Lower leg skin (tissue), 3 donors: Measurements from ENCODE around the gene DYRK1A.

ENCODE experiments used
- POLR2A ChIP-seq, 2 donors: fragments of 450-650 bp; IDR thresholded peaks; one replicate each; pipeline ENCODE4 v1.6.1; 2016 to 2017; ENCODE audit warnings: antibody characterized with exemption in 2 of 2, mild to moderate bottlenecking in 1 of 2, moderate library complexity in 1 of 2
- TF ChIP-seq, protein P1 (sequence below), 3 donors: fragments of 450-650 bp; IDR thresholded peaks; one replicate each; pipeline ENCODE4 v1.5.1; 2016; ENCODE audit warnings: antibody characterized with exemption in 3 of 3, mild to moderate bottlenecking in 3 of 3, moderate library complexity in 2 of 3

- TF ChIP-seq, protein P1, sequence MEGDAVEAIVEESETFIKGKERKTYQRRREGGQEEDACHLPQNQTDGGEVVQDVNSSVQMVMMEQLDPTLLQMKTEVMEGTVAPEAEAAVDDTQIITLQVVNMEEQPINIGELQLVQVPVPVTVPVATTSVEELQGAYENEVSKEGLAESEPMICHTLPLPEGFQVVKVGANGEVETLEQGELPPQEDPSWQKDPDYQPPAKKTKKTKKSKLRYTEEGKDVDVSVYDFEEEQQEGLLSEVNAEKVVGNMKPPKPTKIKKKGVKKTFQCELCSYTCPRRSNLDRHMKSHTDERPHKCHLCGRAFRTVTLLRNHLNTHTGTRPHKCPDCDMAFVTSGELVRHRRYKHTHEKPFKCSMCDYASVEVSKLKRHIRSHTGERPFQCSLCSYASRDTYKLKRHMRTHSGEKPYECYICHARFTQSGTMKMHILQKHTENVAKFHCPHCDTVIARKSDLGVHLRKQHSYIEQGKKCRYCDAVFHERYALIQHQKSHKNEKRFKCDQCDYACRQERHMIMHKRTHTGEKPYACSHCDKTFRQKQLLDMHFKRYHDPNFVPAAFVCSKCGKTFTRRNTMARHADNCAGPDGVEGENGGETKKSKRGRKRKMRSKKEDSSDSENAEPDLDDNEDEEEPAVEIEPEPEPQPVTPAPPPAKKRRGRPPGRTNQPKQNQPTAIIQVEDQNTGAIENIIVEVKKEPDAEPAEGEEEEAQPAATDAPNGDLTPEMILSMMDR (IDR thresholded peaks at IDR 0.05), result no peak
- no peak for TF ChIP-seq POLR2A (IDR thresholded peaks at IDR 0.05)
These were observed 27.7 kb upstream of the DYRK1A start for GRCh38 chr21:37338671-37339551.
